OCI-LY3 (cell line): ENCODE data around the gene DNAJC28.

Source experiments
- CTCF ChIP-seq: fragments of 200-600, 300-600 bp; sonication (generic); IDR thresholded peaks from 2 replicates; pipeline ENCODE4 v1.5.1; 2014; ENCODE audit warnings: antibody characterized with exemption, low read length, low read depth
- EZH2phosphoT487 ChIP-seq: fragments of 200-600 bp; shearing (Covaris generic); IDR thresholded peaks from 2 replicates; pipeline ENCODE4 v1.6.1; 2018; ENCODE audit warnings: antibody characterized with exemption, mixed run types, low read depth

DNA sequence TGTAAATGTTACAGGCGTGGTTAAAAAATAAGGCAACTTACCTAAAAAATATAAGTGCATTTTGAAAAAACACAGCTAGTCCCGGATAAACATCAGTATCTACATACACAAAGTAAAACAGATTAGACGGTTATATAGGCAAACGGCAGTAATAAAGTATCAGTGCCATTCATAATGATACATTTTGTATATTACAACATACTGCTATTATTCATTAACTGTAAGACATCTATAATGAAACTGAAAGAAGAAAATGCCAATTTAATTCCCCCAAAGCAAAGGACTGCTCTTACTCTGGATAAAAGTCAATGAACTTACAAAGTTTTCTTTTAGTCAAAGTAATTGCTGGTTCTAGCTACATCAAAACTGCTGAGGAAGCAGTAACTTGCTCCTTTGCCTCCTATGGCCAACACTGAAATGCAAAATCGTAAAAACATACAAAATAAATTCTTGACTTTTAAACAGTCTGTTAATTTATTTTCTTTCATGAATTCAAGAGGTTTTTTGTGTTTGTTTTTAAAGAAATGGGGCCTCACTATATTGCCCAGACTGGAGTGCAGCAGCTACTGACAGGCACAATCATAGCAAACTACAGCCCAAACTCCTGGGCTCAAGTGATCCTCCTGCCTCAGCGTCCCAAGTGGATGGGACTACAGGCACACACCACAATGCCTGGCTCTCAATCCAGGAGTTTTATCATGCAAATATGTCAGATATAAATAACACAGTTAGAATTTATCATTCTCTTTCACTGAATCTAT lies 35.6 kb downstream of the DNAJC28 start:
- no peak for TF ChIP-seq CTCF
- TF ChIP-seq EZH2phosphoT487 = no peak
